ENCODE measurements around the gene COL24A1. TPM values are rescaled to one million over a fixed set of nuclear protein-coding genes. Genes with fewer than 3 reads are reported as not detected.

COL24A1 gene
- total RNA-seq, 1 experiment from 2014 or later = 0.08 TPM

DNA sequence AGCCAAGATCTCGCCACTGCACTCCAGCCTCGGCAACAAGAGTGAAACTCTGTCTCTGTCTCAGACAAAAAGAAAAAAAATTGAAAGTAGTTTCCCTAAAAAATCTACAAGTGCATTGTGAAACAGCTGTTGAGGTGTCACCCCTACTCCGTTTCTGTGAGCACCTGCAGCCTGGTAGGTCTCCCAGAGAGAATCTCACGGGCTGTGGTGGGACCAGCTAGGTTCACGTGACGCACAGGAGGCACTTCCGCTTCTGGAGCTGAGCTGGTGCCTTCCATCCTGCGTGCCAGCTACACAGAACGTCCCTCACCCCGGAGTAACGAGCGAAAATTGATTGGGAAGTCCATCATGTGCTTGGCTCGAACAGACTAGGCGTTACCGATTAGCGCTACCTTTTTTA lies 66.8 kb downstream of the COL24A1 start:
- ChIA-PET POLR2A (no interaction called here), CTCF (no interaction called here)
- peak; percentile 80 for ATAC-seq
- intact Hi-C loops (cut with micrococcal nuclease; ENCODE audit: unreplicated experiment) = loop anchor here (5.0 kb wide), 1 partner anchor 52 kb away; no protein-coding TSS in a partner anchor
- TF ChIP-seq, protein P1, sequence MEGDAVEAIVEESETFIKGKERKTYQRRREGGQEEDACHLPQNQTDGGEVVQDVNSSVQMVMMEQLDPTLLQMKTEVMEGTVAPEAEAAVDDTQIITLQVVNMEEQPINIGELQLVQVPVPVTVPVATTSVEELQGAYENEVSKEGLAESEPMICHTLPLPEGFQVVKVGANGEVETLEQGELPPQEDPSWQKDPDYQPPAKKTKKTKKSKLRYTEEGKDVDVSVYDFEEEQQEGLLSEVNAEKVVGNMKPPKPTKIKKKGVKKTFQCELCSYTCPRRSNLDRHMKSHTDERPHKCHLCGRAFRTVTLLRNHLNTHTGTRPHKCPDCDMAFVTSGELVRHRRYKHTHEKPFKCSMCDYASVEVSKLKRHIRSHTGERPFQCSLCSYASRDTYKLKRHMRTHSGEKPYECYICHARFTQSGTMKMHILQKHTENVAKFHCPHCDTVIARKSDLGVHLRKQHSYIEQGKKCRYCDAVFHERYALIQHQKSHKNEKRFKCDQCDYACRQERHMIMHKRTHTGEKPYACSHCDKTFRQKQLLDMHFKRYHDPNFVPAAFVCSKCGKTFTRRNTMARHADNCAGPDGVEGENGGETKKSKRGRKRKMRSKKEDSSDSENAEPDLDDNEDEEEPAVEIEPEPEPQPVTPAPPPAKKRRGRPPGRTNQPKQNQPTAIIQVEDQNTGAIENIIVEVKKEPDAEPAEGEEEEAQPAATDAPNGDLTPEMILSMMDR (IDR thresholded peaks at IDR 0.05) = no peak
- TF ChIP-seq SIN3A (IDR thresholded peaks at IDR 0.05; ENCODE audit: borderline replicate concordance, insufficient read depth, low read depth, low read length) (no peak), POLR2AphosphoS5 (IDR thresholded peaks at IDR 0.05; ENCODE audit: low read depth, low read length) (no peak), TCF7L2 (IDR thresholded peaks at IDR 0.05; ENCODE audit: low read depth, low read length) (no peak)
- TF ChIP-seq, protein P2, sequence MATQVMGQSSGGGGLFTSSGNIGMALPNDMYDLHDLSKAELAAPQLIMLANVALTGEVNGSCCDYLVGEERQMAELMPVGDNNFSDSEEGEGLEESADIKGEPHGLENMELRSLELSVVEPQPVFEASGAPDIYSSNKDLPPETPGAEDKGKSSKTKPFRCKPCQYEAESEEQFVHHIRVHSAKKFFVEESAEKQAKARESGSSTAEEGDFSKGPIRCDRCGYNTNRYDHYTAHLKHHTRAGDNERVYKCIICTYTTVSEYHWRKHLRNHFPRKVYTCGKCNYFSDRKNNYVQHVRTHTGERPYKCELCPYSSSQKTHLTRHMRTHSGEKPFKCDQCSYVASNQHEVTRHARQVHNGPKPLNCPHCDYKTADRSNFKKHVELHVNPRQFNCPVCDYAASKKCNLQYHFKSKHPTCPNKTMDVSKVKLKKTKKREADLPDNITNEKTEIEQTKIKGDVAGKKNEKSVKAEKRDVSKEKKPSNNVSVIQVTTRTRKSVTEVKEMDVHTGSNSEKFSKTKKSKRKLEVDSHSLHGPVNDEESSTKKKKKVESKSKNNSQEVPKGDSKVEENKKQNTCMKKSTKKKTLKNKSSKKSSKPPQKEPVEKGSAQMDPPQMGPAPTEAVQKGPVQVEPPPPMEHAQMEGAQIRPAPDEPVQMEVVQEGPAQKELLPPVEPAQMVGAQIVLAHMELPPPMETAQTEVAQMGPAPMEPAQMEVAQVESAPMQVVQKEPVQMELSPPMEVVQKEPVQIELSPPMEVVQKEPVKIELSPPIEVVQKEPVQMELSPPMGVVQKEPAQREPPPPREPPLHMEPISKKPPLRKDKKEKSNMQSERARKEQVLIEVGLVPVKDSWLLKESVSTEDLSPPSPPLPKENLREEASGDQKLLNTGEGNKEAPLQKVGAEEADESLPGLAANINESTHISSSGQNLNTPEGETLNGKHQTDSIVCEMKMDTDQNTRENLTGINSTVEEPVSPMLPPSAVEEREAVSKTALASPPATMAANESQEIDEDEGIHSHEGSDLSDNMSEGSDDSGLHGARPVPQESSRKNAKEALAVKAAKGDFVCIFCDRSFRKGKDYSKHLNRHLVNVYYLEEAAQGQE (IDR thresholded peaks at IDR 0.05; ENCODE audit: insufficient read depth in 1 of 2, low read depth in 2 of 2, low read length in 1 of 2) = no peak
- no TSS peak for BruUV-seq (replicated peaks)
- Histone ChIP-seq H3K27ac (ENCODE audit: low read length) (no peak overlapping the region), H3K4me1 (ENCODE audit: control insufficient read depth, insufficient read depth, low read length) (no peaks in the 10 kb centered on the region), H3K9me3 (ENCODE audit: control insufficient read depth, insufficient read depth, low read depth, low read length) (no peaks in the 10 kb centered on the region), H3K36me3 (ENCODE audit: control insufficient read depth, insufficient read depth, low read length) (no peaks in the 10 kb centered on the region), H3K4me3 (ENCODE audit: low read depth in 2 of 2, low read length in 2 of 2) (peak overlapping the region; percentile 6 to 44), H3K27me3 (ENCODE audit: control insufficient read depth, insufficient read depth, low read length) (no peaks in the 10 kb centered on the region; the same call in 1 of the 2 replicates)
- no peak for DNase-seq (ENCODE audit: low read depth, low spot score)
- in situ Hi-C loops (cut with HindIII; ENCODE audit: low pct_unique_long_range_greater_than_20kb, low sequenced_read_pairs) = no loop called here

DNA sequence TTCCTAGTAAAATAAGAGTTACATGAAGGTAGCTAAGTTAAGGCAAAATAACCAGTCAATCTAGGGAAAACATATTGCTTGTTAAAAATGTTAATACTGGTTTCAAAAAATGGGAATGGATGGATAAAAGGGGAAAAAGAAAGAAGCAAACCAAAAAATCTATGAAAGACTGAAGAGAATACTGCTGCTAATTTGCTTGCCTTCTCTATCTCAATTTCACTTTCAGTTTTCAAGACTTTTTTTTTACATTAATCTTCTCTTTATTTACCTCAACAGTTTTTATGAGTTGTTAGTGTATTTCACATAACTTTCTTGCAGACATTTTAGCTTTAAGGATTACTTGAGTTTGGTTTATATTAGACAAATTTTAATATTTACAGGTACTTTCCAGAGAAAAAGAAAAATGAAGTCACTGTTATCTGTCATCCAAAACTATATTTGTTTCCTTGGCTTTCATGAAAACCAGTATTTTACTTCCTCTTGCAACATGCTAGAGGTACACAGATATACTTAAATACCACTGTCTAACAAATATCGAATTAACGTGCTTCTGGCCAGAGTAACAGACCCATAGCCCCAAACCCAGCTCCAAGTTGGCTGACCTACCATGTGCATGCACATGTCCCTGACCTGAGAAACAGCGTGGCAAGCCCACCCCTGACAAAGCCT lies 70.7 kb downstream of the COL24A1 start:
- CTCF ChIA-PET = no interaction called here
- H3K36me3 ChIP-seq (ENCODE audit: control insufficient read depth, insufficient read depth, low read length) = no peaks in the 10 kb centered on the region
- no peaks in the 10 kb centered on the region for H3K4me1 ChIP-seq (ENCODE audit: control insufficient read depth, insufficient read depth, low read length)
- intact Hi-C loops (cut with micrococcal nuclease; ENCODE audit: unreplicated experiment) (loop anchor here (5.0 kb wide), 1 partner anchor 49 kb away; no protein-coding TSS in a partner anchor), in situ Hi-C loops (cut with HindIII; ENCODE audit: low pct_unique_long_range_greater_than_20kb, low sequenced_read_pairs) (no loop called here)
- no peak overlapping the region for H3K4me3 ChIP-seq (ENCODE audit: low read depth in 2 of 2, low read length in 2 of 2)
- TF ChIP-seq TCF7L2 (IDR thresholded peaks at IDR 0.05; ENCODE audit: low read depth, low read length) (no peak), POLR2AphosphoS5 (IDR thresholded peaks at IDR 0.05; ENCODE audit: low read depth, low read length) (no peak), SIN3A (IDR thresholded peaks at IDR 0.05; ENCODE audit: borderline replicate concordance, insufficient read depth, low read depth, low read length) (no peak)
- TF ChIP-seq, protein P1 (IDR thresholded peaks at IDR 0.05) = no peak
- TF ChIP-seq, protein P2 (IDR thresholded peaks at IDR 0.05; ENCODE audit: insufficient read depth in 1 of 2, low read depth in 2 of 2, low read length in 1 of 2) = no peak
- no peak for ATAC-seq
- H3K9me3 ChIP-seq (ENCODE audit: control insufficient read depth, insufficient read depth, low read depth, low read length) = no peaks in the 10 kb centered on the region
- BruUV-seq (replicated peaks) = no TSS peak
- POLR2A ChIA-PET = interaction anchor here (0.5 kb wide), 1 partner anchor 57 kb away, joined by 5 read pairs; no protein-coding TSS in a partner anchor
- no peak for DNase-seq (ENCODE audit: low read depth, low spot score)
- no peak overlapping the region for H3K27ac ChIP-seq (ENCODE audit: low read length)
- H3K27me3 ChIP-seq (ENCODE audit: control insufficient read depth, insufficient read depth, low read length) = peaks cover under 1% of the 10 kb centered on the region; the same call in 1 of the 2 replicates

Data from Panc1 (cell line).